Osteoblast (primary cell): ENCODE measurements around the gene CHSY3. TPM values are rescaled to one million over a fixed set of nuclear protein-coding genes. Genes with fewer than 3 reads are reported as not detected.

ENCODE experiments used
- DNase-seq: peaks from one replicate; pipeline ENCODE4 v3.0.0; 2011; ENCODE audit warnings: low spot score, mixed read lengths; ENCODE audit not compliant: insufficient read length; ENCODE audit errors: missing footprints
- H2AFZ ChIP-seq: 2 replicates; pipeline ENCODE4 v1.6.0; 2011; ENCODE audit warnings: mild to moderate bottlenecking, low read length
- H3K27ac ChIP-seq: 2 replicates; pipeline ENCODE4 v1.5.1; 2011; ENCODE audit warnings: mild to moderate bottlenecking, low read depth, low read length, moderate library complexity
- H3K27me3 ChIP-seq: 2 replicates; pipeline ENCODE4 v1.6.0; 2012; ENCODE audit warnings: mild to moderate bottlenecking, control low read depth, inconsistent platforms, low read length, moderate library complexity; ENCODE audit not compliant: insufficient read depth
- H3K36me3 ChIP-seq: 2 replicates; pipeline ENCODE4 v1.5.1; 2011; ENCODE audit warnings: mild to moderate bottlenecking, low read length, control low read depth, moderate library complexity; ENCODE audit not compliant: insufficient read depth
- H3K4me1 ChIP-seq: 2 replicates; pipeline ENCODE4 v1.5.1; 2011; ENCODE audit warnings: mild to moderate bottlenecking, low read length, control low read depth, moderate library complexity; ENCODE audit not compliant: insufficient read depth
- H3K4me2 ChIP-seq: 2 replicates; pipeline ENCODE4 v1.6.0; 2011; ENCODE audit warnings: mild to moderate bottlenecking, low read length; ENCODE audit not compliant: insufficient read depth
- H3K4me3 ChIP-seq: fragments of 200-600 bp; sonication (generic); 3 replicates; pipeline ENCODE4 v1.5.1; 2012; ENCODE audit warnings: mild to moderate bottlenecking, low read length, inconsistent platforms; ENCODE audit not compliant: insufficient read depth
- H3K79me2 ChIP-seq: 2 replicates; pipeline ENCODE4 v1.6.0; 2012; ENCODE audit warnings: mild to moderate bottlenecking, low read length, control low read depth, inconsistent platforms; ENCODE audit not compliant: insufficient read depth
- H3K9me3 ChIP-seq: 2 replicates; pipeline ENCODE4 v1.5.1; 2011; ENCODE audit warnings: low read depth, low read length, control low read depth
- H4K20me1 ChIP-seq: 2 replicates; pipeline ENCODE4 v1.6.0; 2012; ENCODE audit warnings: mild to moderate bottlenecking, low read length, control low read depth; ENCODE audit not compliant: insufficient read depth
- total RNA-seq: library from RNA; depleted of rRNA; stranded (reverse); fragments of >200 nt; gene quantifications from 2 replicates; pipeline ENCODE4 v1.2.3, GENCODE V29; 2012
- TF ChIP-seq, protein P1 (sequence below): IDR thresholded peaks from 2 replicates; pipeline ENCODE4 v1.5.1; 2011; ENCODE audit warnings: mild to moderate bottlenecking, low read depth, low read length, moderate library complexity; ENCODE audit errors: extremely low read depth

Gene CHSY3
- total RNA-seq, 1 donor: 12.3 TPM

GRCh38 chr5:130011986-130012385 is 107.7 kb downstream of the CHSY3 start:
- TF ChIP-seq, protein P1, sequence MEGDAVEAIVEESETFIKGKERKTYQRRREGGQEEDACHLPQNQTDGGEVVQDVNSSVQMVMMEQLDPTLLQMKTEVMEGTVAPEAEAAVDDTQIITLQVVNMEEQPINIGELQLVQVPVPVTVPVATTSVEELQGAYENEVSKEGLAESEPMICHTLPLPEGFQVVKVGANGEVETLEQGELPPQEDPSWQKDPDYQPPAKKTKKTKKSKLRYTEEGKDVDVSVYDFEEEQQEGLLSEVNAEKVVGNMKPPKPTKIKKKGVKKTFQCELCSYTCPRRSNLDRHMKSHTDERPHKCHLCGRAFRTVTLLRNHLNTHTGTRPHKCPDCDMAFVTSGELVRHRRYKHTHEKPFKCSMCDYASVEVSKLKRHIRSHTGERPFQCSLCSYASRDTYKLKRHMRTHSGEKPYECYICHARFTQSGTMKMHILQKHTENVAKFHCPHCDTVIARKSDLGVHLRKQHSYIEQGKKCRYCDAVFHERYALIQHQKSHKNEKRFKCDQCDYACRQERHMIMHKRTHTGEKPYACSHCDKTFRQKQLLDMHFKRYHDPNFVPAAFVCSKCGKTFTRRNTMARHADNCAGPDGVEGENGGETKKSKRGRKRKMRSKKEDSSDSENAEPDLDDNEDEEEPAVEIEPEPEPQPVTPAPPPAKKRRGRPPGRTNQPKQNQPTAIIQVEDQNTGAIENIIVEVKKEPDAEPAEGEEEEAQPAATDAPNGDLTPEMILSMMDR: no peak
- Histone ChIP-seq H3K4me3 (no peak overlapping the region), H3K4me2 (no peak overlapping the region), H2AFZ (no peak overlapping the region), H3K27ac (no peak overlapping the region), H3K27me3 (no peaks in the 10 kb centered on the region), H4K20me1 (no peaks in the 10 kb centered on the region), H3K9me3 (no peaks in the 10 kb centered on the region), H3K4me1 (no peaks in the 10 kb centered on the region), H3K79me2 (no peaks in the 10 kb centered on the region), H3K36me3 (no peaks in the 10 kb centered on the region)
- DNase-seq: no peak

DNA sequence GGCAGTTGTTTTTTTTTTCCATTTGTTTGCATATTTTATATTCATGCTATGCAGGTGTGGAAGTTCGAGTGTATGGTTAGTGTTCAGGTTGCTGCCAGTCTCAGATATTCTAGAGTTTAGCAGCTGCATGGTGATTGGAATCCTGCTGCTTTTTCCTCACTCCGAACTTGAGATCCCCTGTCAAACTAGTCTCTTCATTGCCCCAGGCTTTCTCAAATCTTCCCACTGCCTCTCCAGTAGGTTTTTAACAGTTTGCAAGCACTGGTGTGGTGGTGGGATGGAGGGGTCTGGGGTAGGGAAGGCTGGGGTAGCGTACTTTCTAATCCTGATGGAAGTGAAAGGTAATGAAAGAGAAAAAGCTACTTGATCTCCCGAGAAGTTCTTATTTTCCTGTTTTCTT is 112.9 kb downstream of the CHSY3 start:
- TF ChIP-seq, protein P1: no peak
- H3K36me3 ChIP-seq: no peaks in the 10 kb centered on the region

DNA sequence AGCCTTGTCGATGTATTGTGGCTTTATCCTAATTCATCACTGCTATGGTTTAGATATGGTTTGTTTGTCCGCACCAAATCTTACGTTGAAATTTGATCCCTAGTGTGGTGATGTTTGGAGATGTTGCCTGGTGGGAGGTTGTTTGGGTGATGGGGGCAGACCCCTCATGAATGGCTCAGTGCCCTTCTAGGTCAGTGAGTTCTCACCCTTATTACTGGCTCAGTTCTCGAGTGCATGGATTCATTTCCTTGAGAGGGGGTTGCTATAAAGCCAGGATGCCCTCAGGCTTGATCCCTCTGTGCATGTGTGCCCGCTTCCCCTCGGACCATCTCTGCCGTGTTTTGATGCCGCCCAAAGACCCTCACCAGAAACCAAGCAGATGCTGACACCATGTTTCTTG is 114.4 kb downstream of the CHSY3 start:
- Histone ChIP-seq H3K36me3 (no peaks in the 10 kb centered on the region), H3K79me2 (no peaks in the 10 kb centered on the region), H3K27me3 (no peaks in the 10 kb centered on the region), H3K4me1 (no peaks in the 10 kb centered on the region), H2AFZ (no peak overlapping the region), H4K20me1 (no peaks in the 10 kb centered on the region), H3K9me3 (no peaks in the 10 kb centered on the region), H3K4me2 (no peak overlapping the region), H3K27ac (no peak overlapping the region), H3K4me3 (no peak overlapping the region)
- TF ChIP-seq, protein P1: no peak
- no peak for DNase-seq

More for the DNA sequence above, 112.9 kb downstream of the CHSY3 start:
- H3K4me1 ChIP-seq: no peaks in the 10 kb centered on the region
- H3K4me2 ChIP-seq: peak overlapping the region; percentile 66
- H3K79me2 ChIP-seq: no peaks in the 10 kb centered on the region
- peak overlapping the region; percentile 56 for H3K4me3 ChIP-seq
- peak overlapping the region; percentile 62 for H2AFZ ChIP-seq
- no peaks in the 10 kb centered on the region for H3K9me3 ChIP-seq
- no peaks in the 10 kb centered on the region for H3K27me3 ChIP-seq
- H4K20me1 ChIP-seq: no peaks in the 10 kb centered on the region
- H3K27ac ChIP-seq: no peak overlapping the region
- no peak for DNase-seq

DNA sequence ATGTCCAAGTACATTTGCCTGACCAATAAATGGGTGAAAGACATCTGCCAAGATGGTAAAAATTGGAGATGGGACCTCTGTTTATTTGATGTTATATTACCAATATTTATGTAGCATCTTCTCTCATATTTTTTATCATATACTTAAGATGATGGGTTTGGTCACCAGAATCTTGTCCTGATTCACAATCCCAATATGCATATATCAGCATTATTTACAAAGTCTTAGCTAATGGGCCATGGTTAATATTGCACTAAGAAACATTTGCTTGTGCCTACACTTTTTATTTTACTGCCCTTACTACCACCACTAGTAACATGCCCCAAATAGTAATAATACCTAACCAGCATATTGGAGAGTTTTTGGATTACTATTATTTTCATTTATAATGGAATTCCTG is 116.7 kb downstream of the CHSY3 start:
- H3K36me3 ChIP-seq: no peaks in the 10 kb centered on the region
- no peaks in the 10 kb centered on the region for H3K79me2 ChIP-seq
- no peak overlapping the region for H3K27ac ChIP-seq
- H3K4me3 ChIP-seq: no peak overlapping the region
- TF ChIP-seq, protein P1: no peak
- H2AFZ ChIP-seq: no peak overlapping the region
- no peak overlapping the region for H3K4me2 ChIP-seq
- no peaks in the 10 kb centered on the region for H3K4me1 ChIP-seq
- no peak for DNase-seq
- no peaks in the 10 kb centered on the region for H3K9me3 ChIP-seq
- H4K20me1 ChIP-seq: no peaks in the 10 kb centered on the region
- no peaks in the 10 kb centered on the region for H3K27me3 ChIP-seq
